Measurements from ENCODE around the gene PERP. TPM values are rescaled to one million over a fixed set of nuclear protein-coding genes. Genes with fewer than 3 reads are reported as not detected.
"Not testable (repeated sequence)": the region's sequence is repeated elsewhere in the genome, so short reads cannot be mapped to it uniquely, and the experiment has no call there.

PERP gene
- total RNA-seq: 10 to 100 TPM in 1 of 2 donors, 1 to 10 TPM in 1; 8.8 to 14.7 TPM
- long read RNA-seq, donor 1, full-length matches to known transcripts: 34 of 35 reads
- long read RNA-seq, donor 1, partial matches to known transcripts: 0 of 35 reads
- long read RNA-seq, donor 1, other reads (novel, unspliced or antisense): 1 of 35 reads
- long read RNA-seq, donor 2, full-length matches to known transcripts: 81 of 94 reads
- long read RNA-seq, donor 2, partial matches to known transcripts: 10 of 94 reads
- long read RNA-seq, donor 2, other reads (novel, unspliced or antisense): 3 of 94 reads

DNA sequence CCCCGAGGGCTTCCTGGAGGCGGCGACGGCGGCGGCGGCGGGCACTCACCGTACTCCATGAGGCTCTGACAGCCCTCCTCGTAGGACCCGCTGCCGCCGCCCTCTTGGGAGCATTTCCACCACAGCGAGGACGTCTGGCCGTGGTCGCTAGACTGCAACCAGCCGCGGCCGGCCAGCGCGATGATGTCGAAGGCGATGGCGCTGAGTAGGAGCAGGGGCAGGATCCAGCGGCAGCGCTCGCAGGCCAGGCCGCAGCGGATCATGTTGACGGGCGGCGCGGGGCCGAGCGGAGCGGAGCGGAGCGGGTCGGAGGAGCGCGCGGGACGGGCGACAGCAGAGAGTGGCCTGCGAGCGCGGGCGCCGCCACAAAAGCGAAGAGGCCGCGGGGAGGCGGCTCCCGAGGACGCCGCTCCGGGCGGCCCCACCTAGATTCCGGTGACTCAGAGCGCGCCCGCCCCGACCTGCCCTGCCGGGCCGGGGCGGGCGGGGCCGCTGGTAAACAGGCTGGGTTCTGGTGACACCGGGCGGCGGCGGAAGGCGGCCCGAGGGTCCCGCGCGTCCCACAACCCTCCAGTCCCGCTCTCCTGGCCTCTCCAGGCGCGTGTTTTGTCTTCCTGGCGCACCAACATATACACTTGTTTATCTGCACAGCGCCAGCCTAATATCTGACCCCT lies at the start of gene PERP:
PERP (minus strand) TSS at position 342 of the 674 bp plus-strand sequence; CDS start at position 263, 79 bp downstream.
- peak; percentile 88 for DNase-seq (ENCODE audit: low spot score)
- intact Hi-C loops (cut with DNase I): no loop called here

DNA sequence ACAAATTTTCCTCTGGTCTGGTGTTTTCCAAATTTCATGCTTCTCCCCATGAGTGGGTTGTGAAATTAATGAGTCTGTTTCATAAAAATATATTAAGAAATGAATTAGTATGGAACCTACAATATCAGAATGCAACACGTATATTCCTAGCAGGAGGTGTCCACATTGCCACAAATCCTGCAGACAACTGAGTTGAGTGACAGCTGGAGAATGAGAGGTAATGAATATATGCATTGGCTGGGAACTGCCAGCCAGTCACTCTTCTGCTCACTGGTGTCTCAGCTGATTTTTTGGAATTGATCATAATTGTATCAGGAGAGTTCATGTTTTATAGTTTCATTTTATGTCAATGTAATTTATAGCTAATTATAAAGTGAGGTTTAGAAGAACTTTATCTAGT lies 48.2 kb upstream of the PERP start:
- intact Hi-C loops (cut with DNase I): no loop called here
- no peak for DNase-seq (ENCODE audit: low spot score)

DNA sequence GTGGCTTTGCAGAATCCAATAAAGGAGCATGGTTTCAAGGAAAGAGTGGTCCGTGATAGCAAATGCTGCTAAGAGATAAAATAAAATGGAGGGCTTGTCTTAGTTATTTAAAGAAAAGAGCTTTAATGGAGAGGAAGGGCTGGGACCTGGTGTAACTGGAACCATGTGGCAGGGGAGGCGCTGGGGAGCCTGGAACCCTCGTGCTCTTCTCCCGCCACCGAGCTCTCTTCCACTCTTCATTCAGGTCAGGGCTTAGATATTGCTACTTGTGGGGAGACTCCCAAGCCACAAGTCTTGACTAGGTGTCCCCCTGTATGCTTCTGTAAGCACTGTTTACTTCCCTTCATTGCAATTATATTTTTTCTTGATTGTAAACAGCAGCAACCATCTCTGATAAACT lies 39.3 kb upstream of the PERP start:
- intact Hi-C loops (cut with DNase I): no loop called here
- no peak for DNase-seq (ENCODE audit: low spot score)

DNA sequence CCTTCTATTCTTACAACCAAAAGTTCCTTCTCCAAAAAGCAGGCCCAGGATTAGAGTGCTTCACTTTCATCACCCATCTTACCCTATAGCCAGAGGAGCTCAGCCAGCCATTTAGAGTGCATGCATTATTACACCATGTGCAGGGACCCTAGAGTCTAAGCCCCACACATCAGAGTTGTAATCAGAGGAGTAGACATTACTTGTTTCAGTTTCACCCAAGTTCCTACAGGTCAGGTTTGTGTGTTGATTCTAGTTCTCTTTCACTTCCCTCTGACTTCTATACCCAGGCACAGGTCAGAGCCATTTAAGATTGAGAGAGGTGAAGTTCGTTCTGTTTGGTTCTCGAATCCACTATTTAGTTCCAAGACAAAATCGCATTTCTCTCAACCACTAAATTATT lies 38.2 kb upstream of the PERP start:
- intact Hi-C loops (cut with DNase I): no loop called here
- DNase-seq (ENCODE audit: low spot score): no peak

DNA sequence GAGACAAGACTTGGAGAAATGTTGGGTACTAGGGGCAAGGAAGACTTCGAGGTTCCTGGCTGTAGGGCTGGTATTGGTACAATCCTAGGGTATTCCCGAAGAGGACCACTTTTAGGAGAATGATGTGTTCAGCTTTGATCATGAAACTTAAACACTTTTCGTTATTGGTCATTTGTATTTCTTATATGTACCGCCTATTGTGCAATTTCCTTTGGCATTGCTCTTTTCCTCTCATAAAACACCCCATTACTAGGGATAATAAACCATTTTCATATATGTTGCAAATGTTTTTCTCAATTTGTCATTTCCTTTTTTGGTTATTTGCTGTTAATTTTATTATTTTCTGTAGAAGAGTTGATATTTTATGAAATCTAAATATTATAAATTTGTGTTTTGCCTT lies 35.6 kb upstream of the PERP start:
- DNase-seq (ENCODE audit: low spot score): no peak
- intact Hi-C loops (cut with DNase I): no loop called here

DNA sequence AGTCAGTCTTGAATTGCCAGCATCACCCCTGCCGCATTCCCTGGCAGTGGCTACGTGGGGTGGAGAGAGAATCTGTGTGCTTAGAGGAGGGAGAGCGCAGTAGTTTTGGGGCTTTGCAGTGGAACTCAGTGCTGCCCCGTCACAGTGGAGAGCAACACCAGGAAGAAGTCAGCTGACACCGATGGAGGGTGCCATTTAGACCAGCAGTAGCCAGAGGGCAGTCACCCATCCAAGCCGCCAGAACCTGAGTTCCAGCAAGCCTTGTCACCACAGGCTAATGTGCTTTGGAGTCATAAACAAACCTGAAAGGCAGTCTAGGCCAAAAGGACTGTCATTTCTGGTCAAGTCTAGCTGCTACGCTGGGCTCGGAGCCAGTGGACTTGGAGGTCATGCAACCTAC lies 22.0 kb upstream of the PERP start:
- no peak for DNase-seq (ENCODE audit: low spot score)
- intact Hi-C loops (cut with DNase I): loop anchor here in 1 of 2 donors (5.0 kb wide), 1 partner anchor 1847 kb away; no protein-coding TSS in a partner anchor

DNA sequence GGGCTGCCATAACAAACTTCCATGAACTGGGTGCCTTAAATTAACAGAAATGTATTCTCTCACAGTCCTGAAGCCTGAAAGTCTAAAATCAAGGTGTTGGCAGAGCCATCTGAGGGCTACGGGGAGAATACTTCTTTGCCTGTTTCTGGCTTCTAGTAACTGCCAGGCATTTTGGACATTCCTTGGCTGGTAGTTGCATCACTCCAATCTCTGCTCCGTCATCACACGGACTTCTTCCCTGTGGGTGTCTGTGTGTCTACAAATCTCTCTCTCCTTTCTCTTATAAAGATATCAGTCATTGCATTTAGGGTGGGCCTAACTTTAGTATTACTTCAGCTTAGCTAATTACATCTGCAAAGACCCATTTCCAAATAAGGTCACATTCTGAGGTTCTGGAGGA lies 20.9 kb upstream of the PERP start:
- DNase-seq (ENCODE audit: low spot score): no peak
- intact Hi-C loops (cut with DNase I): loop anchor here in 1 of 2 donors (5.0 kb wide), 1 partner anchor 1846 kb away; no protein-coding TSS in a partner anchor

DNA sequence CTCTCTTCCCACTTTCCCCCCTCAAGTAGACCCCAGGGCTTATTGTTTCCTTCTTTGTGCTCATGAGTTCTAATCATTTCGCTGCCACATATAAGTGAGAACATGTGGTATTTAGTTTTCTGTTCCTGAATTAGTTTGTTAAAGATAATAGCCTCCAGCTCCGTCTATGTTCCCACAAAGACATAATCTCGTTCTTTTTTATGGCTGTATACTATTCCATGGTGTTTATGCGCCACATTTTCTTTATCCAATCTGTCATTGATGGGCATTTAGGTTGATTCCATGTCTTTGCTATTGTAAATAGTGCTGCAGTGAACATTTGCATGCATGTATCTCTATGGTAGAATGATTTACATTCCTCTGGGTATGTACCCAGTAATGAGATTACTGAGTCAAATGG lies 16.9 kb upstream of the PERP start:
- no peak for DNase-seq (ENCODE audit: low spot score)
- intact Hi-C loops (cut with DNase I): no loop called here

DNA sequence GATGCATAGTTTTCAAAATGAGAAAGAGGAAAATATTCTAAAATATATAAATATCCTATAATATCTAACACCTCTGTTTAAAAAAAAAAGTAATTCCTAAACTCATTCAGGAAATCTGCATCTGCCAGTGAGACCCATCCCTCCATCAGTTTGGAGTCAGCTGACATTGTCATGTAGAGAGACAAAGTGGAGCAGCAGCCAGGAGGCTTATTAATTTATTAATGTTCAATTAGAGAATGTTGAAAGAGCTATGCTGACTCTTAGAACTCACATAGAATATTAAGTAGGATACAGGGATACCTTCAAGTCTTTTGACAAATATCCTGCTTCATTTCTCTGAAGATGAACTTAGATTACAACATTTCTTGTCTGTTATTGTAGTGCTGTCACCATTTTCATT lies 12.8 kb upstream of the PERP start:
- intact Hi-C loops (cut with DNase I): loop anchor here (10.0 kb wide), 4 partner anchors 115 to 645 kb away; partner anchors contain the start of gene HEBP2 (in 1 of the 2)
- DNase-seq (ENCODE audit: low spot score): no peak

DNA sequence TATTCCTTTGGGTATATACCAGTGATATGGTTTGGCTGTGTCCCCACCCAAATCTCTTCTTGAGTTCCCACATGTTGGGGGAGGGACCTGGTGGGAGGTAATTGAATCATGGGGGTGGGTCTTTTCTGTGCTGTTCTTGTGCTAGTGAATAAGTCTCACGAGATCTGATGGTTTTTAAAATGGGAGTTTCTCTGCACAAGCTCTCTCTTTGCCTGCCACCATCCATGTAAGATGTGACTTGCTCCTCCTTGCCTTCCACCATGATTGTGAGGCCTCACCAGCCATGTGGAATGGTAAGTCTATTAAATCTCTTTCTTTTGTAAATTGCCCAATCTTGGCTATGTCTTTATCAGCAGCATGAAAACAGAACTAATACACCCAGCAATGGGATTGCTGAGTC lies 12.0 kb upstream of the PERP start:
- intact Hi-C loops (cut with DNase I): loop anchor here (10.0 kb wide), 4 partner anchors 114 to 646 kb away; partner anchors contain the start of gene HEBP2 (in 1 of the 2)

DNA sequence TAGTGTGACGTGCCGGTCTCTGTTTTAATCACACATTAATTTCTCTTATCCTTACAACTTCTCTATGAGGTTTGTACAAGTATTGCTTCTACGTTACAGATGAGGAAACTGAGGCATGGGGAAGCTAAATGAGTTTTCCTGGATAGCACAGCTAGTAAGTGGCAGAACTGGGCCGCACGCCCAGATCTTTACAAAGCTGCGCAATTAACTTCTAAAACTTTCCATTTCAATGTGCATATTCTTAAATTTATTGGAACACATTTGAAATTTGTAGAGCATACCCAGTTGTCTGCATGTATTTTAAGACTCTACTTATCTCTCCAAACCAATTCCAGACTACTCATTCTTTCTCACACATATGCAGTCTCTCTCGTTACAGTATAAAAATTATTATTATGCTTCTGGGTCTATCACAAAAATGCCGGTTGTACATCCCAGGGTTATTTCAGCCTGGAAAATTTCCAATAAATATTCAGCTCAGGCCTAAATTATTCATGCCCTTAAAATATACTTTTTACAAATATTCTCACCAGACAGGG lies 10.2 kb upstream of the PERP start:
- DNase-seq (ENCODE audit: low spot score): no peak

More for the DNA sequence above, 12.0 kb upstream of the PERP start:
- DNase-seq (ENCODE audit: low spot score): not testable (repeated sequence)

DNA sequence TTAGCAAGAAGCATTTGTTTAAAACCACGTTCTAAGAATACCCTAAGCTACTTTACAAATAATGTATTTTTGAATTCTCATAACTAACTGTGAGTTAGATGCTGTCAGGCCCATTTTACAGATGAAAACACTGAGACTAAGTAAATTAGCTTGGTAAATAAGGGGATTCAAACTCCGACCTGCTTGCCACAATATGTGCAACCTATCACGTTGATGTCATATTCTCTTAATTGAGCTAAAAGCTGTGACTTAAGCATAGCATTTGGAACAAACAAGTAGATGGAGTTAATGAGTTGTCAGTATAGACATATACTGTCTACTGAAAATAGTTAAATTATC lies 9.4 kb upstream of the PERP start:
- DNase-seq (ENCODE audit: low spot score): no peak
- intact Hi-C loops (cut with DNase I): loop anchor here (10.0 kb wide), 4 partner anchors 112 to 648 kb away; partner anchors contain the start of gene HEBP2 (in 1 of the 2)

More for the DNA sequence above, 10.2 kb upstream of the PERP start:
- intact Hi-C loops (cut with DNase I): loop anchor here (10.0 kb wide), 4 partner anchors 113 to 647 kb away; partner anchors contain the start of gene HEBP2 (in 1 of the 2)

DNA sequence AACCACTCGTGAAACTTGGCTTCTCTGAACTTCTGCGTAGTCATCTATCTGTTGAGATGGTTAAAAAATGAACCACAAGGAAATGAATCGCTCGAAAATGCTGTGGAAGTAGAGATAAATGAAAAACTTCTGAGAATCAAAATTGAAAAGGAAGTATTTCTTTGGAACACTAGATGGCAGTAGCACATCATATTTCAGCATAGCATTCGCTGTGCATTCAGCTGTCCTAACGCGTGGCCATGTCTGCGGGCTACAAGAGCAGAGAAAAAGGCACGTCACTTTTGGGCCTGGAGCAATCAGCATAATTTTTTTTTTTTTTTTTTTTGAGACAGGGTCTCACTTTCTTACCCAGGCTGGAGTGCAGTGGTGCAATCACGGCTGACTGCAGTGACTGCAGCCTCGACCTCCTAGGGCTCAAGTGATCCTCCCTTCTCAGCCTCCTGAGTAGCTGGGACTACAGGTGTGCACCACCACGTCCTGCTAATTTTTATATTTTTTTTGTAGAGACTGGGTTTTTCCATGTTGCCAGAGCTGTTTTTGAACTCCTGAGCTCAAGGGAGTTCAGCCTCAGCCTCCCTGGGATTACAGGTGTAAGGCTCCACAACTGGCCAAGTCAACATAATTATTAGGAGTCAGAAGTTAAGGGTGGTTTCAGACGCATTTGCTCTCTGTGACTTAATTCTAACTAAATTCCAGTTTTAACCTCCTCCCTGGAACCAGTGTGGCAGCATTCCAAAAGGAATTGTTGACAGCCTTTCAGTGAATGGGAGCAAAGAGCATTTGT lies 8.8 kb upstream of the PERP start:
- no peak for DNase-seq (ENCODE audit: low spot score)
- intact Hi-C loops (cut with DNase I): loop anchor here (10.0 kb wide), 4 partner anchors 111 to 649 kb away; partner anchors contain the start of gene HEBP2 (in 1 of the 2)

DNA sequence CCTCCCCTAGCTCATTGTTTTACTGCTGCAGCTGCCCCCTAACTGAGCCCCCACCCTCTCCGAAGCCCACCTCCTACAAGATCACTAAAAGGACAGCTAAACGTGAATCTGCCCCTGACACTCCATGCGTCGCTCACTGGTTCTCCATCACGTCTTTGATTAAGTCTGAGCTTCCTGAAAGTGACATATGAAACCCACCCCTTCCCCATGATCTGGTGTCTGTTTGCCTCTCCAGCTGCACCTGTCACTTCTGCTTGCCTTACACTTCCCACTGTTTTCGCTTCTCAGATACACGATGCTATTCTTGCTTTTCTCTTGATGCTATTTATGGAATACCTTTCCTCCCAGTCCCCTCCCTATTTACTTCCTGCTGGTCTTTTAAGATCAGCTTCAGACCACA lies 8.0 kb upstream of the PERP start:
- intact Hi-C loops (cut with DNase I): loop anchor here (10.0 kb wide), 4 partner anchors 110 to 650 kb away; partner anchors contain the start of gene HEBP2 (in 1 of the 2)
- DNase-seq (ENCODE audit: low spot score): no peak

DNA sequence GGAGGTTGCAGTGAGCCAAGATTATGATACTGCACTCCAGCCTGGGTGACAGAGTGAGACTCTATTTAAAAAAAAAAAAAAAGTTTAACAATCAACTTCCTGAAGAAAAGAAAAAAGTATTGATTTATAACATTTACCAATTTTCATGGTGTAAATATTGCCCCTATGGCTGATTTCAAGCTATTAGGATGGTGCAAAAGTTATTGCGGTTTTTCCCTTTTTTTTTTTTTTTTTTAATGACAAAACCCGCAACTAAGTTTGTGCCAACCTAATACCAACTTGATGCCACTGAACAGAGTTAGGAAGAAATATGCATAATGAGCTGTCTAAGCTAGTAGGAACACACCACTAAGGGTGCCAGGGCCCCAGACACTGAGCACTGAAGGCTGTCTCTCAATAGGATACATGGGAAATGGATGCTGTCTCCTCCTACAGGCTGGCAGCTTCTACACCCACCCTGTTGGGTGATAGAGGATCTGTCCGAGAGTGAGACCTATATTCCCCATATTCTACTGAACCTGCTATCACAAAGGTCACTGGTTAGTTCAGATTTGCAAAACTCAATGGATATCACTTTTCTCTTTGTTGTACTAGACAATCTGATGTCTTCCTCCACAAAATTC lies 6.5 kb upstream of the PERP start:
- DNase-seq (ENCODE audit: low spot score): no peak
- intact Hi-C loops (cut with DNase I): loop anchor here (5.0 to 10.0 kb wide), 5 partner anchors 109 to 651 kb away; partner anchors contain the start of gene HEBP2 (in 1 of the 2)

DNA sequence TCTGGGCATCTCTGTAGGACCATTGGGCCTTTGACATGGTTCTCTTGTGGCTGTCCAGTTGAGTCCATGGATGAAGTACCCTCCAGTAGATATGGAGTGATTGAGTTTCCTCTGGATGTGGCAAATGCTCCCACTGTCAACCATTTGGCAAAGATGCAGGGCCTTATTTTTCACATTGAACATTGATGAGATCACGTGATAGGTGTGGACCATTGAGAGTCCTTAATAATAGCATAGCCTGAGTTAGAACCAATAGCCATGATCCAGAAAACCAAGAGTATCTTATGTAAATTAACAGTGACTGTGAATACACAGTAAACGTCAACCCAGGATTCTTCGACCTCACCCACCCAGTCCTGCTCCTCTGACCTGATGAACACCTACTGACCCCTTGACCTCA lies 3.0 kb upstream of the PERP start:
- intact Hi-C loops (cut with DNase I): loop anchor here (5.0 to 10.0 kb wide), 5 partner anchors 105 to 655 kb away; partner anchors contain the start of gene HEBP2 (in 1 of the 2)
- DNase-seq (ENCODE audit: low spot score): no peak

DNA sequence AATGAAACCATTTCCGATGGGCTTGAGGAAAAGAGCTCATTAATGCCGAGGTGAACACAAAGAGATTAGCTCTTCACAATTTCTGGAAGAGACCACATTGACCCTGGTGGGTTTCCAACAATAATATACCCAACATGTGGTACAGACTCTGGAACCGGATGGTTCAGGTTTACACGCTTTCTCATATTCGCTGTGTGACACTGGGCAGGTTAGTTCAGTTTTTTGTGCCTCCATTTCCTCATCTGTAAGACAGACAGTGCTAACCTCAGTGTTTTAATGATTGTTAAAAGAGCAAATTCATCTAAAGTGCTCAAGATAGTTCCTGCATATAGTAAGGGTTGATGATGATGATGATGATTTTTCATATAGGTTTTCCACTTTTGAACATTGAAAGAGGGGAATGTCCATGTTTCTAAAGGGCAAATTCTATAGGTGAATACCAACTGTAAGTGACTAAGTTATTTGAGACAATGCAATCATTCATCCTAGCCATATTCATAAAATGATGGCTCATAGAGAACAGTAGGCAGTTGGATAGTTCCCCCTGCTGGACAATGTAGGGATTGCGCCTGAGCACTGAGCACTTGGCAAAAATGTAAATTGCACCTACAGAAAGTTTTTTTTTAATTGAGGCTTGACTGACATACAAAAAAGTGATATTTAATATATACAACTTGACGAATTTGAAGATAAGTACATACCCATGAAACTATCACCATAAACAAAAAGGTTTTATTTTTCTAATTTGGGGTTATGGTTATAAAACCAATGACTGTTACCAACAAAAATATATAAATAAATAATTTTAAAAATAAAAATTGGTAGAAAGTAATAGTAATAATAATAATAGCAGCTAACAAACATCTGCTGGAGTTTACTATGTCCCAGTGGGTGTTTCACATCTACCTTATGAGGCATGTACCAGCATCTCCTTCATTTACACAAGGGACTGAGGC lies 2.1 kb upstream of the PERP start:
- peak; percentile 84 for DNase-seq (ENCODE audit: low spot score)
- intact Hi-C loops (cut with DNase I): no loop called here

Measured in posterior vena cava (tissue), 2 donors.